Measurements from ENCODE around the gene LITAFD.

DNA sequence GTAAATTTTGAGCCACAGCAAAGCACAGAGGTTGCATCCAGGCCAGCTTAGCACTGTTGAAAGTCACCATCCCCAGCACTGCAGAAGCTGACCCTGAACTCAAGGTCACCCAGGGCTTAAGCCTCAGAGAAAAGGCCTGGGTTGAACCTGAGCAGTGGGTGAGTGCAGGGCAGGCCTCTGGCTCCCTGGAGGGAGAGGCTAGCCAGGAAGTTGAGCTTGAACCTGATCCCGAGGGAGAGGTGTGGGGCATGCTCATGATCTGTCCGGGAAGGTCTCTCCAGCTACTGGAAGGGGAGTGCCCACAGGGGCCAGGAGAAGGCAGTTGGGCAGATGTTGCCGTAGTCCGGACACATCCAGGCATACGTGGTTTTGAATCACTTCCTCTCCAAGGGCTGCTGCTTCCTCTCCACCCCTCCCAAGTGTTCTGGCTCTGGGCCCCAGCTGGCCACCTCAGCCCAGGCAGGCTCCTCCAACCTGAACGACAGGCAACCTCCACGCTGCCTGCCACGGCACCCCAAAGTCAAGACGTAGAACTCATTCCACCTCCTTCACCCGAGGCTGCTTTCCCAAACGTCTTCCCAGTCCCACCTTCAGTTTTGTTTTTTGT is 31.8 kb upstream of the LITAFD start:
- TF ChIP-seq EZH2 (IDR thresholded peaks at IDR 0.05; ENCODE audit: insufficient read depth, poor library complexity, severe bottlenecking): no peak
- TF ChIP-seq EZH2phosphoT487 (IDR thresholded peaks at IDR 0.05; ENCODE audit: insufficient read depth, low read depth): no peak

All from GM23248 (cell line).